ENCODE results near the gene CFAP65. TPM values are rescaled to one million over a fixed set of nuclear protein-coding genes. Genes with fewer than 3 reads are reported as not detected.

Gene CFAP65
- total RNA-seq, 1 experiment from 2014 or later = 0.52 TPM

GRCh38 chr2:219017201-219017931, 23.9 kb downstream of the CFAP65 start:
- Histone ChIP-seq H4K20me1 (ENCODE audit: insufficient read depth) (no peaks in the 10 kb centered on the region), H3K79me2 (ENCODE audit: insufficient read depth, low read length) (no peaks in the 10 kb centered on the region), H3K36me3 (ENCODE audit: control insufficient read depth in 1 of 2, insufficient read depth in 2 of 2, low read length in 2 of 2) (no peaks in the 10 kb centered on the region), H3K9me3 (ENCODE audit: control insufficient read depth in 1 of 2, insufficient read depth in 1 of 2, low read depth in 1 of 2, low read length in 2 of 2) (no peaks in the 10 kb centered on the region), H3K9me2 (ENCODE audit: insufficient read depth) (no peaks in the 10 kb centered on the region), H3K4me1 (ENCODE audit: control insufficient read depth in 1 of 2, insufficient read depth in 2 of 2, low read length in 2 of 2) (no peaks in the 10 kb centered on the region), H2AFZ (ENCODE audit: low read depth, low read length, poor library complexity, severe bottlenecking) (no peak overlapping the region), H3K27ac (ENCODE audit: low read depth, low read length) (no peak overlapping the region), H3K4me2 (ENCODE audit: low read length) (no peak overlapping the region), H3K4me3 (replicated peaks in 1 of 2; ENCODE audit: low read depth in 1 of 2, low read length in 2 of 2) (no peak overlapping the region), H3K9ac (ENCODE audit: low read length) (no peak overlapping the region), H3K27me3 (ENCODE audit: insufficient read depth, low read length) (no peaks in the 10 kb centered on the region)
- CTCF ChIA-PET = interaction anchor here (1.4 to 2.1 kb wide), 2 partner anchors 13 kb away, joined by 3 to 7 read pairs; no protein-coding TSS in a partner anchor
- ATAC-seq = no peak
- no peak for DNase-seq (ENCODE audit: low read depth, low spot score)
- intact Hi-C loops (cut with micrococcal nuclease) = no loop called here
- TF ChIP-seq ZNF274 (IDR thresholded peaks at IDR 0.05; ENCODE audit: low read depth, low read length) (no peak), CEBPB (IDR thresholded peaks at IDR 0.05; ENCODE audit: low read depth) (no peak), MAX (IDR thresholded peaks at IDR 0.05) (no peak), RAD21 (IDR thresholded peaks at IDR 0.05; ENCODE audit: low read depth) (no peak), SRF (IDR thresholded peaks at IDR 0.05; ENCODE audit: low read depth) (no peak), TCF7L2 (IDR thresholded peaks at IDR 0.05; ENCODE audit: borderline replicate concordance, extremely low read depth, insufficient read depth, insufficient read length) (no peak), YY1 (IDR thresholded peaks at IDR 0.05; ENCODE audit: extremely low read depth, insufficient replicate concordance, low read depth, low read length) (no peak), EGR1 (IDR thresholded peaks at IDR 0.05; ENCODE audit: low read depth) (no peak), JUND (IDR thresholded peaks at IDR 0.05) (no peak), POLR2A (IDR thresholded peaks at IDR 0.05; ENCODE audit: borderline replicate concordance, extremely low read depth, insufficient read depth, insufficient read length) (no peak), ELF1 (IDR thresholded peaks at IDR 0.05; ENCODE audit: borderline replicate concordance, low read depth) (no peak), ZBTB33 (IDR thresholded peaks at IDR 0.05; ENCODE audit: extremely low read depth, insufficient replicate concordance, low read length) (no peak), EZH2phosphoT487 (IDR thresholded peaks at IDR 0.05; ENCODE audit: borderline replicate concordance) (no peak), POLR2AphosphoS5 (IDR thresholded peaks at IDR 0.05; ENCODE audit: low read depth, low read length) (no peak)
- TF ChIP-seq, protein P1, sequence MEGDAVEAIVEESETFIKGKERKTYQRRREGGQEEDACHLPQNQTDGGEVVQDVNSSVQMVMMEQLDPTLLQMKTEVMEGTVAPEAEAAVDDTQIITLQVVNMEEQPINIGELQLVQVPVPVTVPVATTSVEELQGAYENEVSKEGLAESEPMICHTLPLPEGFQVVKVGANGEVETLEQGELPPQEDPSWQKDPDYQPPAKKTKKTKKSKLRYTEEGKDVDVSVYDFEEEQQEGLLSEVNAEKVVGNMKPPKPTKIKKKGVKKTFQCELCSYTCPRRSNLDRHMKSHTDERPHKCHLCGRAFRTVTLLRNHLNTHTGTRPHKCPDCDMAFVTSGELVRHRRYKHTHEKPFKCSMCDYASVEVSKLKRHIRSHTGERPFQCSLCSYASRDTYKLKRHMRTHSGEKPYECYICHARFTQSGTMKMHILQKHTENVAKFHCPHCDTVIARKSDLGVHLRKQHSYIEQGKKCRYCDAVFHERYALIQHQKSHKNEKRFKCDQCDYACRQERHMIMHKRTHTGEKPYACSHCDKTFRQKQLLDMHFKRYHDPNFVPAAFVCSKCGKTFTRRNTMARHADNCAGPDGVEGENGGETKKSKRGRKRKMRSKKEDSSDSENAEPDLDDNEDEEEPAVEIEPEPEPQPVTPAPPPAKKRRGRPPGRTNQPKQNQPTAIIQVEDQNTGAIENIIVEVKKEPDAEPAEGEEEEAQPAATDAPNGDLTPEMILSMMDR (IDR thresholded peaks at IDR 0.05 in 2 of 3, conservative IDR thresholded peaks at IDR 0.05 in 1 of 3; ENCODE audit: borderline replicate concordance in 1 of 3, insufficient read depth in 1 of 3, low read depth in 2 of 3, low read length in 2 of 3) = no peak
- TF ChIP-seq, protein P2, sequence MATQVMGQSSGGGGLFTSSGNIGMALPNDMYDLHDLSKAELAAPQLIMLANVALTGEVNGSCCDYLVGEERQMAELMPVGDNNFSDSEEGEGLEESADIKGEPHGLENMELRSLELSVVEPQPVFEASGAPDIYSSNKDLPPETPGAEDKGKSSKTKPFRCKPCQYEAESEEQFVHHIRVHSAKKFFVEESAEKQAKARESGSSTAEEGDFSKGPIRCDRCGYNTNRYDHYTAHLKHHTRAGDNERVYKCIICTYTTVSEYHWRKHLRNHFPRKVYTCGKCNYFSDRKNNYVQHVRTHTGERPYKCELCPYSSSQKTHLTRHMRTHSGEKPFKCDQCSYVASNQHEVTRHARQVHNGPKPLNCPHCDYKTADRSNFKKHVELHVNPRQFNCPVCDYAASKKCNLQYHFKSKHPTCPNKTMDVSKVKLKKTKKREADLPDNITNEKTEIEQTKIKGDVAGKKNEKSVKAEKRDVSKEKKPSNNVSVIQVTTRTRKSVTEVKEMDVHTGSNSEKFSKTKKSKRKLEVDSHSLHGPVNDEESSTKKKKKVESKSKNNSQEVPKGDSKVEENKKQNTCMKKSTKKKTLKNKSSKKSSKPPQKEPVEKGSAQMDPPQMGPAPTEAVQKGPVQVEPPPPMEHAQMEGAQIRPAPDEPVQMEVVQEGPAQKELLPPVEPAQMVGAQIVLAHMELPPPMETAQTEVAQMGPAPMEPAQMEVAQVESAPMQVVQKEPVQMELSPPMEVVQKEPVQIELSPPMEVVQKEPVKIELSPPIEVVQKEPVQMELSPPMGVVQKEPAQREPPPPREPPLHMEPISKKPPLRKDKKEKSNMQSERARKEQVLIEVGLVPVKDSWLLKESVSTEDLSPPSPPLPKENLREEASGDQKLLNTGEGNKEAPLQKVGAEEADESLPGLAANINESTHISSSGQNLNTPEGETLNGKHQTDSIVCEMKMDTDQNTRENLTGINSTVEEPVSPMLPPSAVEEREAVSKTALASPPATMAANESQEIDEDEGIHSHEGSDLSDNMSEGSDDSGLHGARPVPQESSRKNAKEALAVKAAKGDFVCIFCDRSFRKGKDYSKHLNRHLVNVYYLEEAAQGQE (IDR thresholded peaks at IDR 0.05; ENCODE audit: low read depth) = no peak
- POLR2A ChIA-PET = no interaction called here
- BruUV-seq (replicated peaks) = no TSS peak
- RAD21 ChIA-PET (ENCODE audit: low non-redundant PET in 1 of 2, low total read pairs in 2 of 2, uncharacterized antibody in 2 of 2, unreplicated experiment in 2 of 2) = no interaction called here
